ENCODE data around the gene ZNF839.

- TF ChIP-seq POLR2AphosphoS5 (IDR thresholded peaks at IDR 0.05; ENCODE audit: low read depth, low read length) (no peak; the same call in 1 of the 2 replicates), EZH2phosphoT487 (IDR thresholded peaks at IDR 0.05; ENCODE audit: borderline replicate concordance, low read depth) (no peak), USF2 (IDR thresholded peaks at IDR 0.05; ENCODE audit: borderline replicate concordance, low read depth, low read length) (no peak), TCF12 (IDR thresholded peaks at IDR 0.05) (no peak)
Observed at GRCh38 chr14:102316743-102317563, 2.6 kb upstream of the ZNF839 start.
